HG02642 (cell line): ENCODE measurements around the gene SMAGP.
"Not testable (repeated sequence)": the region's sequence is repeated elsewhere in the genome, so short reads cannot be mapped to it uniquely, and the experiment has no call there.

Experiments used
- ATAC-seq: cut with Tn5 transposase; IDR thresholded peaks from one replicate; pipeline ENCODE4 v1.9.1; 2021; ENCODE audit warnings: mild to moderate bottlenecking; ENCODE audit not compliant: unreplicated experiment, poor library complexity

The SMAGP gene

GRCh38 chr12:51270067-51270950 lies at the start of gene SMAGP:
SMAGP (minus strand) TSS chr12:51270415; CDS start chr12:51269278, 1,137 bp downstream.
- ATAC-seq: peak; percentile 78

GRCh38 chr12:51318846-51319599 lies 48.8 kb upstream of the SMAGP start:
- peak; percentile 37 for ATAC-seq

- not testable (repeated sequence) for ATAC-seq
Observed at GRCh38 chr12:51318057-51318806, 48.0 kb upstream of the SMAGP start.

- ATAC-seq: no peak
Observed at GRCh38 chr12:51311389-51311788, 41.2 kb upstream of the SMAGP start.

- ATAC-seq: no peak
Observed at GRCh38 chr12:51307655-51308593, 37.7 kb upstream of the SMAGP start.

GRCh38 chr12:51306507-51306906 lies 36.3 kb upstream of the SMAGP start:
- no peak for ATAC-seq

GRCh38 chr12:51300768-51301167 lies 30.6 kb upstream of the SMAGP start:
- not testable (repeated sequence) for ATAC-seq

GRCh38 chr12:51295651-51296050 lies 25.4 kb upstream of the SMAGP start:
- ATAC-seq: no peak

- not testable (repeated sequence) for ATAC-seq
Observed at GRCh38 chr12:51294097-51294496, 23.9 kb upstream of the SMAGP start.

- no peak for ATAC-seq
Observed at GRCh38 chr12:51293696-51294095, 23.5 kb upstream of the SMAGP start.

- not testable (repeated sequence) for ATAC-seq
Observed at GRCh38 chr12:51291603-51292513, 21.6 kb upstream of the SMAGP start.

GRCh38 chr12:51285843-51286242 lies 15.6 kb upstream of the SMAGP start:
- no peak for ATAC-seq

GRCh38 chr12:51281202-51281924 lies 11.1 kb upstream of the SMAGP start:
- ATAC-seq: no peak

- no peak for ATAC-seq
Observed at GRCh38 chr12:51275088-51275487, 4.9 kb upstream of the SMAGP start.

GRCh38 chr12:51272810-51273209 lies 2.6 kb upstream of the SMAGP start:
- not testable (repeated sequence) for ATAC-seq

- no peak for ATAC-seq
Observed at GRCh38 chr12:51270951-51271518, 820 bp upstream of the SMAGP start.
